IPS-15b (cell line): ENCODE measurements around the gene EDN1.

Source experiments
- H3K27me3 ChIP-seq: one replicate; pipeline ENCODE4 v1.6.1; 2013; ENCODE audit warnings: low read length; ENCODE audit not compliant: control insufficient read depth, insufficient read depth
- H3K36me3 ChIP-seq: one replicate; pipeline ENCODE4 v1.6.1; 2013; ENCODE audit warnings: low read length; ENCODE audit not compliant: control insufficient read depth, insufficient read depth
- H3K4me1 ChIP-seq: one replicate; pipeline ENCODE4 v1.6.1; 2013; ENCODE audit warnings: mild to moderate bottlenecking, low read length; ENCODE audit not compliant: control insufficient read depth, insufficient read depth
- H3K4me3 ChIP-seq: one replicate; pipeline ENCODE4 v1.5.1; 2013; ENCODE audit warnings: low read depth, low read length
- H3K9ac ChIP-seq: one replicate; pipeline ENCODE4 v1.6.1; 2013; ENCODE audit warnings: low read depth, mild to moderate bottlenecking, low read length
- H3K9me3 ChIP-seq: one replicate; pipeline ENCODE4 v1.6.1; 2013; ENCODE audit warnings: mild to moderate bottlenecking, low read length; ENCODE audit not compliant: control insufficient read depth, insufficient read depth

EDN1 gene

DNA sequence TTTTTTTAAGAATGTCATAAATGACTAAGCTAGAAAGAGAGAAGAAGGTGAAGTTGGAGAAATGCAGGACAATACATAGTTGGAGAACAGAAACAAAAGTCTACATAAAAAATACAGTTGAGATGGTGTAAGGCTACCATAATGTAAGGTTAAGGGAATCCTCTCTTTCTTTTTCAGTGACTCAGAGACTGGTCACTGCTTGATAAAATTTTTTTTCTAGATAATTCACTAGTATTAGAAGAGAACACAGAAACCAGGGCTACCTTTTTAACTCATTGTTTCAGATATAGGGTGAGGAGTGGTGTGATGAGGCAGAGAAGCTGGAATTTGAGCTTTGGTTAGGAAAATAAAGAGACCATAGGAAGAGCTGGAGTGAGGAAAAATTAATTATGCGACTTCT is 18.2 kb upstream of the EDN1 start:
- H3K4me1 ChIP-seq = no peaks in the 10 kb centered on the region
- no peaks in the 10 kb centered on the region for H3K9me3 ChIP-seq
- H3K9ac ChIP-seq = no peak overlapping the region
- no peaks in the 10 kb centered on the region for H3K27me3 ChIP-seq
- no peak overlapping the region for H3K4me3 ChIP-seq
- no peaks in the 10 kb centered on the region for H3K36me3 ChIP-seq

DNA sequence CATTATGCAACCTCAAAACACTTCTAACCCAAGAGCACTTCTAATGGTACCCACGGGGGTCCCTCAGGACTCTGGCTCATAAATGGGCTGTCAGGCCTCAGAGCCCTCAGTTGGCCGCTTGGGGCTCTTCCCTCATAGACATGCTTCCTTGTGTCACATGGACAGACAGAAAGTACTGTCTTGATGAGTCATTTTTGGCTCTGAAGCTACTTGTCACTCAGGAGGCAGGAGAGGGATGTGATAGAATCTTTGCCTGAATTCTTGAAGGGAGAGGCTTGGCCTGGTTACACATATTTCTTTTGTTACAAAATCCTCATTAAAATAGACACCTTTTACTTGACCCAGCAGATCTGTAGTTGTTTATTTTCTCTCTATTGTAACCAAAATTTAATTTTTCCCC is 15.1 kb upstream of the EDN1 start:
- Histone ChIP-seq H3K4me3 (no peak overlapping the region), H3K4me1 (no peaks in the 10 kb centered on the region), H3K27me3 (no peaks in the 10 kb centered on the region), H3K9me3 (no peaks in the 10 kb centered on the region), H3K36me3 (no peaks in the 10 kb centered on the region), H3K9ac (no peak overlapping the region)

- Histone ChIP-seq H3K4me1 (no peaks in the 10 kb centered on the region), H3K36me3 (no peaks in the 10 kb centered on the region), H3K27me3 (no peaks in the 10 kb centered on the region), H3K4me3 (no peak overlapping the region), H3K9ac (no peak overlapping the region), H3K9me3 (no peaks in the 10 kb centered on the region)
Observed at GRCh38 chr6:12276930-12277315, 13.2 kb upstream of the EDN1 start.

DNA sequence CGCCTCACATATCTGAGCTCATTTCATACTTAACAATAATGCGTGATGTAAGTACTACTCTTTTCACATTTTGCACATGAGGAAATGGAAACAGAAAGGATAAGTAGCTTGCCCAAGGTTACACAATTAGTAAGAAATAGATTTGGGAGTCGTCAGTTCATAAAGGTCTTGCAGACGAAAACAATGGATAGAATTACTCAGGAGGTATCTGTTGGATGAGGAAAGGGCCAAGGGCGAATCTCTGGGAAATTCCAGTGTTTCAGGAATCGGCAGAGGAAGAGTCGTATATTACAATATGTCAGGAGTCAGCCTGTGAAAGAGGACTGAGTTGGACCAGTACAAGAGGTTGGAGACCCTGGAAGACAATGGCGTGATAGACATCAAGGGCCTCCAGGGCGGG is 12.8 kb upstream of the EDN1 start:
- Histone ChIP-seq H3K9ac (no peak overlapping the region), H3K4me3 (no peak overlapping the region), H3K36me3 (no peaks in the 10 kb centered on the region), H3K4me1 (no peaks in the 10 kb centered on the region), H3K9me3 (no peaks in the 10 kb centered on the region), H3K27me3 (no peaks in the 10 kb centered on the region)

GRCh38 chr6:12278915-12279314 is 11.2 kb upstream of the EDN1 start:
- no peaks in the 10 kb centered on the region for H3K36me3 ChIP-seq
- H3K9me3 ChIP-seq = no peaks in the 10 kb centered on the region
- H3K9ac ChIP-seq = no peak overlapping the region
- no peaks in the 10 kb centered on the region for H3K4me1 ChIP-seq
- H3K27me3 ChIP-seq = no peaks in the 10 kb centered on the region
- H3K4me3 ChIP-seq = no peak overlapping the region

GRCh38 chr6:12279322-12280091 is 10.7 kb upstream of the EDN1 start:
- H3K36me3 ChIP-seq = no peaks in the 10 kb centered on the region
- no peak overlapping the region for H3K9ac ChIP-seq
- no peak overlapping the region for H3K4me3 ChIP-seq
- H3K9me3 ChIP-seq = no peaks in the 10 kb centered on the region
- no peaks in the 10 kb centered on the region for H3K4me1 ChIP-seq
- H3K27me3 ChIP-seq = no peaks in the 10 kb centered on the region

DNA sequence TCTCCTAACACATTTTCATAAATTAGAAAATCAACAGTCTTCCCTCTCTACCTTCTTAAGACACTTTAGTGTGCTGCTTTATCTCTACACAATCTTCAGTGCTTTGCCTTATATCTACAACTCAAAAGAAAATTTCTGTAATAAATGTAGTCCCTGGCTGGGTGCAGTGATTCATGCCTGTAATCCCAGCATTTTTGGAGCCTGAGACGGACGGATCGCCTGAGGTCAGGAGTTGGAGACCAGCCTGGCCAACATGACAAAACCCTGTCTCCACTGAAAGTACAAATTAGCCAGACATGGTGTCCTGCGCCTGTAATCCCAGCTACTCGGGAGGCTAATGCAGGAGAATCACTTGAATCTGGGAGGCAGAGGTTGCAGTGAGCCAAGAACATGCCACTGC is 9.7 kb upstream of the EDN1 start:
- no peaks in the 10 kb centered on the region for H3K27me3 ChIP-seq
- H3K4me3 ChIP-seq = no peak overlapping the region
- H3K9ac ChIP-seq = no peak overlapping the region
- H3K9me3 ChIP-seq = no peaks in the 10 kb centered on the region
- no peaks in the 10 kb centered on the region for H3K4me1 ChIP-seq
- no peaks in the 10 kb centered on the region for H3K36me3 ChIP-seq

- H3K9ac ChIP-seq = no peak overlapping the region
- H3K4me1 ChIP-seq = no peaks in the 10 kb centered on the region
- no peaks in the 10 kb centered on the region for H3K9me3 ChIP-seq
- H3K36me3 ChIP-seq = no peaks in the 10 kb centered on the region
- H3K4me3 ChIP-seq = no peak overlapping the region
- H3K27me3 ChIP-seq = no peaks in the 10 kb centered on the region
Observed at GRCh38 chr6:12280902-12281301, 9.3 kb upstream of the EDN1 start.

DNA sequence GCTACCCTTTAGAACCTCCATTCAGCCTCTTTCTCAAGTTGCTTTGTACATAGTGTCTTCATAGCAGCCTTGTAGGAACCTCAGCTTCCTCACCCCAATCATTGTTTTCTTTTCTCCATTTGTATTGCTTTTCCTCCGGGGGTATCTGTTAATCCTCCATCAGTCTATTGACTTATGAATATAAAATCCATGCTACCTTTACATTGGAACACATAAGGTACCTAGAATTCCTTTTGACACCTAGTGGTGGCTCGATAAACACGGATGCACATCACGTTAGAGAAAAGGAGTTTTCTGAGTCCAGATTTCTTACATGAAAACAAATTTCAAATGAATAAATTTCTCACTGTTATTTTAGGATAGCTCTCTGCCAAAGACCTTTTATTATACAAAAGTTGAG is 6.3 kb upstream of the EDN1 start:
- Histone ChIP-seq H3K9ac (no peak overlapping the region), H3K4me3 (no peak overlapping the region), H3K27me3 (no peaks in the 10 kb centered on the region), H3K9me3 (no peaks in the 10 kb centered on the region), H3K4me1 (peaks cover 5% of the 10 kb centered on the region), H3K36me3 (no peaks in the 10 kb centered on the region)

DNA sequence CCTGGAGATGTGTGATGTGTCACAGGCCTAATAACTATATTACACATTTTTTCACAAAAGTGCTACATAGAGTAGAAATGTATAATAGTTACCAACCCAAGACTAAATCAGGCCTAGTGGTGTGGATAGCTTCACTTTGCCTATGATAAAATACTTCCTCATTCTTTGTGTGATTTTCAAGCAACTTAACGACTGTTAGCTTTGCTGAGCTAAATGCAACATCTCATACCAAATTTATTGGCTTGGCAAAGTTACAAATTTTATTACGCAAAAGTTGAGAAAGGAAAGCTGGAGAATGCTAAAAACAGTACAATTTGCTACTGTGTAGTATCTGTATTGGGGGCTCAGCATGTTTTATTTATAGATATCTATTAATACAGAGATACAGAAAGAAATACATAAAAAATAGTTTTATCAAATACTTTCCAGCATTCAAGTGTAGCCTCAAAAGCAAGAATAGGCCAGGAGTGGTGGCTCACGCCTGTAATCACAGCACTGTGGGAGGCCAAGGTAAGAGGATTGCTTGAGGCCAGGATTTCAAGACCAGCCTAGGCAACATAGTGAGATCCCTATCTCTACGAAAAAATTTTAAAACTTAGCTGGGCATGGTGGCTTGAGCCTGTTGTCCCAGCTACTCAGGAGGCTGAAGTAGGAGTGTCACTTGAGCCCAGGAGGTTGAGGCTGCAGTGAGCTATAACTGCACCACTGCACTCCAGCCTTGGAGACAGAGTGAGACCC is 3.6 kb upstream of the EDN1 start:
- no peak overlapping the region for H3K4me3 ChIP-seq
- H3K4me1 ChIP-seq = peaks cover 9% of the 10 kb centered on the region
- no peaks in the 10 kb centered on the region for H3K9me3 ChIP-seq
- no peak overlapping the region for H3K9ac ChIP-seq
- peaks cover 15% of the 10 kb centered on the region for H3K27me3 ChIP-seq
- H3K36me3 ChIP-seq = no peaks in the 10 kb centered on the region

- no peaks in the 10 kb centered on the region for H3K9me3 ChIP-seq
- no peak overlapping the region for H3K9ac ChIP-seq
- H3K4me3 ChIP-seq = no peak overlapping the region
- H3K27me3 ChIP-seq = peaks cover 19% of the 10 kb centered on the region
- H3K4me1 ChIP-seq = peaks cover 20% of the 10 kb centered on the region
- H3K36me3 ChIP-seq = no peaks in the 10 kb centered on the region
Observed at GRCh38 chr6:12288211-12288618, 1.9 kb upstream of the EDN1 start.

- Histone ChIP-seq H3K27me3 (peaks cover 19% of the 10 kb centered on the region), H3K4me1 (peaks cover 20% of the 10 kb centered on the region), H3K9ac (no peak overlapping the region), H3K9me3 (no peaks in the 10 kb centered on the region), H3K4me3 (no peak overlapping the region), H3K36me3 (no peaks in the 10 kb centered on the region)
Observed at GRCh38 chr6:12288914-12289313, 1.2 kb upstream of the EDN1 start.
